Gastroesophageal sphincter (tissue), 4 donors: ENCODE data around the gene BID. TPM values are rescaled to one million over a fixed set of nuclear protein-coding genes. Genes with fewer than 3 reads are reported as not detected.

ENCODE experiments used
- ATAC-seq: fragments of 150-250 bp; one replicate; pipeline ENCODE4 v1.9.1; 2016; ENCODE audit warnings: mild to moderate bottlenecking, moderate library complexity
- H3K27ac ChIP-seq, 4 donors: fragments of 200-600 bp; sonication (generic) in 3 of 4; 1 replicate in 3 of 4; 2 replicates in 1 of 4; pipeline ENCODE4 v1.5.1; 2016 to 2019
- H3K27me3 ChIP-seq: fragments of 200-600 bp; sonication (generic); one replicate; pipeline ENCODE4 v1.5.1; 2019
- H3K36me3 ChIP-seq, 2 donors: fragments of 200-600 bp; sonication (generic); one replicate each; pipeline ENCODE4 v1.5.1; 2019; ENCODE audit warnings: control low read depth in 1 of 2
- H3K4me1 ChIP-seq, 3 donors: fragments of 200-600 bp; sonication (generic); 1 replicate in 2 of 3; 2 replicates in 1 of 3; pipeline ENCODE4 v1.5.1; 2016 to 2019; ENCODE audit warnings: control low read depth in 2 of 3
- H3K4me3 ChIP-seq, 2 donors: fragments of 200-600 bp; sonication (generic); one replicate each; pipeline ENCODE4 v1.5.1; 2019; ENCODE audit warnings: mild to moderate bottlenecking in 1 of 2, moderate library complexity in 1 of 2
- H3K9me3 ChIP-seq, 3 donors: fragments of 200-600 bp; sonication (generic); one replicate each; pipeline ENCODE4 v1.5.1; 2017 to 2019; ENCODE audit warnings: control low read depth in 2 of 3
- CTCF ChIP-seq, 4 experiments: fragments of 200-600 bp in 2 of 4; fragments of 450-650 bp in 2 of 4; sonication (generic) in 1 of 4; IDR thresholded peaks; one replicate each; pipeline ENCODE4 v1.5.1; 2017 to 2019; ENCODE audit warnings: antibody characterized with exemption in 4 of 4, mild to moderate bottlenecking in 2 of 4, moderate library complexity in 2 of 4
- EP300 ChIP-seq: sonication (generic); formaldehyde crosslinking; IDR thresholded peaks from one replicate; pipeline ENCODE4 v1.6.1; 2017; ENCODE audit warnings: antibody characterized with exemption, mild to moderate bottlenecking
- POLR2A ChIP-seq, 2 donors: fragments of 450-650 bp; IDR thresholded peaks; one replicate each; pipeline ENCODE4 v1.6.1; 2017; ENCODE audit warnings: antibody characterized with exemption in 2 of 2, mild to moderate bottlenecking in 2 of 2, moderate library complexity in 1 of 2
- POLR2AphosphoS5 ChIP-seq: sonication (generic); formaldehyde crosslinking; IDR thresholded peaks from one replicate; pipeline ENCODE4 v1.6.1; 2017; ENCODE audit warnings: antibody characterized with exemption
- WGBS, 2 donors: methylation state at CpG; one replicate each; pipeline ENCODE4 v1.1.5; 2018; ENCODE audit warnings: low coverage in 1 of 2; 5-methylcytosine and 5-hydroxymethylcytosine counted together
- total RNA-seq, 4 donors: library from RNA; depleted of rRNA; stranded (reverse); fragments of >200 nt; gene quantifications; one replicate each; pipeline ENCODE4 v1.1.0, GENCODE V29; 2016

Gene BID
- total RNA-seq, 4 donors from 2014 or later = 5.9 to 34.5 (median 21.4) TPM

GRCh38 chr22:17782621-17783020 lies 8.4 kb upstream of the BID start:
- TF ChIP-seq CTCF (IDR thresholded peaks at IDR 0.05) = no peak
- TF ChIP-seq EP300 = no peak
- TF ChIP-seq POLR2A (IDR thresholded peaks at IDR 0.05) = no peak
- TF ChIP-seq POLR2AphosphoS5 = no peak
- 90% methylated on average over 2 of the region's 13 CpGs; no CpG with 5 or more reads in 1 of the 2 donors for WGBS, 2 donors
- Histone ChIP-seq H3K9me3 (no peaks in the 10 kb centered on the region), H3K36me3 (peaks cover 0 to under 1% of the 10 kb centered on the region in 2 donors), H3K4me1 (peaks cover 0 to 43% (median 2%) of the 10 kb centered on the region in 3 donors), H3K4me3 (no peak overlapping the region), H3K27ac (no peak overlapping the region), H3K27me3 (peaks cover 18% of the 10 kb centered on the region)
- ATAC-seq = no peak

- Histone ChIP-seq H3K4me1 (peaks cover 0 to 39% (median 2%) of the 10 kb centered on the region in 3 donors), H3K36me3 (no peaks in the 10 kb centered on the region), H3K9me3 (no peaks in the 10 kb centered on the region), H3K27ac (no peak overlapping the region), H3K27me3 (peaks cover 18% of the 10 kb centered on the region), H3K4me3 (no peak overlapping the region)
- WGBS, 2 donors = 74 to 100% methylated on average over 1 to 9 of the region's 13 CpGs
- TF ChIP-seq CTCF (IDR thresholded peaks at IDR 0.05) = no peak
- no peak for TF ChIP-seq POLR2A (IDR thresholded peaks at IDR 0.05)
- no peak for TF ChIP-seq EP300
- no peak for TF ChIP-seq POLR2AphosphoS5
- ATAC-seq = no peak
Observed at GRCh38 chr22:17782158-17782557, 7.9 kb upstream of the BID start.

GRCh38 chr22:17781319-17782031 lies 7.2 kb upstream of the BID start:
- Histone ChIP-seq H3K4me3 (no peak overlapping the region), H3K27me3 (peaks cover 20% of the 10 kb centered on the region), H3K36me3 (no peaks in the 10 kb centered on the region), H3K27ac (no peak overlapping the region), H3K9me3 (no peaks in the 10 kb centered on the region), H3K4me1 (peaks cover 0 to 32% (median 2%) of the 10 kb centered on the region in 3 donors)
- TF ChIP-seq EP300 (no peak), CTCF (IDR thresholded peaks at IDR 0.05) (no peak), POLR2AphosphoS5 (no peak), POLR2A (IDR thresholded peaks at IDR 0.05) (no peak)
- 43% methylated on average over 2 of the region's 12 CpGs; no CpG with 5 or more reads in 1 of the 2 donors for WGBS, 2 donors
- no peak for ATAC-seq

- H3K4me3 ChIP-seq = no peak overlapping the region
- peaks cover 22% of the 10 kb centered on the region for H3K27me3 ChIP-seq
- H3K4me1 ChIP-seq = peaks cover 0 to 25% (median 2%) of the 10 kb centered on the region in 3 donors
- ATAC-seq = no peak
- 25 to 60% methylated on average over 1 to 2 of the region's 10 CpGs for WGBS, 2 donors
- no peak overlapping the region for H3K27ac ChIP-seq
- H3K36me3 ChIP-seq = no peaks in the 10 kb centered on the region
- no peak for TF ChIP-seq POLR2AphosphoS5
- TF ChIP-seq EP300 = no peak
- TF ChIP-seq CTCF (IDR thresholded peaks at IDR 0.05) = no peak
- TF ChIP-seq POLR2A (IDR thresholded peaks at IDR 0.05) = no peak
- no peaks in the 10 kb centered on the region for H3K9me3 ChIP-seq
Observed at GRCh38 chr22:17780741-17781318, 6.6 kb upstream of the BID start.
